Stimulated activated CD8-positive, alpha-beta memory T cell treated with anti-CD3 and anti-CD28 coated beads, Interleukin-4, amount 100 ng/mL, for 48 hours (primary cell): ENCODE measurements around the gene BRD7.
A peak's percentile ranks its signal among the peaks of the same experiment; 100 is the strongest.
"Not testable (repeated sequence)": the region's sequence is repeated elsewhere in the genome, so short reads cannot be mapped to it uniquely, and the experiment has no call there.

Source experiments
- DNase-seq: peaks from one replicate; pipeline ENCODE4 v3.0.0-alpha.2; 2020

BRD7 gene

DNA sequence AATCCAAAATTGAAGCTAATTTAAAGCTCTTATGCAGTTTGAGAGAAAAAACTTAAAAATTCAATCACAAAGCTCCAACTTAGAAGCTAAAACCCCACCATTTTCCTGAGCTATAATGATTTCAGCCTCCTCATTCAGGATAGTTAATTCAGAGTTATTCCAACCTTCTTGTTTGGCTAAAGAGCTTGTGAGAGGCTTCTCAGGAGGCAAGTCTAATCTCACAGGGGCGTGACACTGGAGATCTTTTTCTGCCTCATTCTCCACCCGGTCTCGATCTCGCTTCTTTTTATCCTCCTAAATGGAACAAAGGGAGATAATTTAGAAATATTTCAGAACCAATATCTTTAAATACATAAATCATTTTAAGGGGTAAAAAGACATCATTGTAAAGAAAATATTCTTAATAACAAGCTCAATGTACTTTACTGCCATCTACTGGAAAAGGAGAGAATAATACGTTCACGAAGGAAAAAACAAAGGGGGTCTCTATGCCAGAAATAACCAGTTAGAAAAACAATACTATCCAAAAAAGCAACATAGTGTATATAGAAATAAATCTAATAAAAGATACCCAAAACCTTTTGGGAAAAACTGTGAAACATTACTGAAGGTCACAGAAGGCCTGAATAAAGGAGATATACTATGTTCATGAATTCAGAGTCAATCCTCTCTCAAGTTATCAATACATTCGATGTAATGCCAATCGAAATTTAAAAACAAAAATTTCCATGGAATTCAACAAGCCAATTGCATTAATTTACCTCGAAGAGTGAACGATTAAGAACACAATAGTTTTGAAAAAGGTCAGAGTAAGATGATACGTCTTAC is 13.9 kb downstream of the BRD7 start:
- no peak for DNase-seq

DNA sequence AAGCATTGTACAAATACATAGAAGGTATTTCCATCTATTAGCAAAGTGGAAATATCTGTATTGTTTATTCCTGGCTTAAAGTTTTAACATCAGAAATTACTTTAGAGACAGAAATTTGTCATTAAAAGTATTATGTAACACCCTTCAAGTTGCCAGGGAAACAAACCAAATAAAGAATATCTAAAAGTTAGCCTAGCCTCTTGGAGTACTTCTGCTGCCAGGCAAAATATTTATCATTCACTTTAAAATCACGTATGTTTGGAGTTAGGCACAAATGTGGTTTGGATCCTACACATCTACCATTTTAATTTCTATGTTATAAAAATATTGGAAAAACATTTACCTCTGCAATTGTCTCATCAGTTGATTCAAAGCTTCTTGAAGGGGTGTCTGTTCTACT is 14.7 kb downstream of the BRD7 start:
- DNase-seq: no peak

DNA sequence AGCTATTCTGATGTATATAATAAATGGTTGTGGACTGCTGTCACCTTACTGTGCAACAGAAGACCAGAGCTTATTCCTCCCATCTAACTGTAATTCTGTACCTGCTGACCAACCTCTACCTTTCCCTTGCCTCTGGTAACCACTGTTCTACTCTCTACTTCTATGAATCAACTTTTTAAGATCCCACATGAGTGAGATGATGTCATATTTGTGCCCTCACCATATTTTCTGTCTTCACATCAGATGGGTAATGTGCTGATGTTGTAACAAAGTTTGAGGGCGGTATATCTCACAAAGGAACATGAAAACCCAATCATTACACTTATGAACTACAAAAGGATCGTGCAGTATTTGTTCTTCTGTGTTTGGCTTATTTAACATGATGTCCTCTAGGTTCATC is 16.8 kb downstream of the BRD7 start:
- no peak for DNase-seq

DNA sequence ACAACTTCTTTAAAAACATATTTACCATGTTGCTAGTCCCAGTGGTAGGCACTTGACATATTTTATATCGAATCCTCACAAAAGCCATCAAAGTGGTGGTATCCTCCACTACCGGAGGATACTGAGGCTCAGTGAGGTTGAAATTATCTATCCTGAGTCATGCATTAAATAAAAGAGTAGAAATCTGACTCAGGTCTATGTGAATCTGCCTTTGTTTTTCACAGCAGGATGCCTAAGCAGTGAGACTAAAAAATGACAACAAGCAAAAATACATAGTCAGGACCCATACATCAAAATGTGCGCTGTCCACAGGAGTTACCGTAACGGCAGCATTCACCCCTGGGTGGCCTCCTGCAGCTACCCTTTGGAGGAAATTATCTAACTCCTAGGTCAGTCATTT is 17.7 kb downstream of the BRD7 start:
- no peak for DNase-seq

DNA sequence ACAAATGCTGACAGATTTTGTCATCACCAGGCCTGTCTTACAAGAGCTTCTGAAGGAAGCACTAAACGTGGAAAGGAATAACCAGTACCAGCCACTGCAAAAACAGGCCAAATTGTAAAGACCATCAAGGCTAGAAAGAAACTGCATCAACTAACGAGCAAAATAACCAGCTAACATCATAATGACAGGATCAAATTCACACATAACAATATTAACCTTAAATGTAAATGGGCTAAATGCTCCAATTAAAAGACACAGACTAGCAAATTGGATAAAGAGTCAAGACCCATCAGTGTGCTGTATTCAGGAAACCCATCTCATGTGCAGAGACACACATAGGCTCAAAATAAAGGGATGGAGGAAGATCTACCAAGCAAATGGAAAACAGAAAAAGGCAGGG is 23.6 kb downstream of the BRD7 start:
- DNase-seq: not testable (repeated sequence)

DNA sequence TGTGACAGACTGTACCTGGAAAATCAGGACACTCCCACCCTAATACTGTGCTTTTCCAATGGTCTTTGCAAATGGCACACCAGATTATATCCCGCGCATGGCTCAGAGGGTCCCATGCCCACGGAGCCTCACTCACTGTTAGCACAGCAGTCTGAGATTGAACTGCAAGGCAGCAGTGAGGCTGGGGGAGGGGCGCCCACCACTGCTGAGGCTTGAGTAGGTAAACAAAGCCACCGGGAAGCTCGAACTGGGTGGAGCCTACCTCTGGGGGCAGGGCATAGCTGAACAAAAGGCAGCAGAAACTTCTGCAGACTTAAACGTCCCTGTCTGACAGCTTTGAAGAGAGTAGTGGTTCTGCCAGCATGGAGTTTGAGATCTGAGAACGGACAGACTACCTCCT is 25.2 kb downstream of the BRD7 start:
- not testable (repeated sequence) for DNase-seq

DNA sequence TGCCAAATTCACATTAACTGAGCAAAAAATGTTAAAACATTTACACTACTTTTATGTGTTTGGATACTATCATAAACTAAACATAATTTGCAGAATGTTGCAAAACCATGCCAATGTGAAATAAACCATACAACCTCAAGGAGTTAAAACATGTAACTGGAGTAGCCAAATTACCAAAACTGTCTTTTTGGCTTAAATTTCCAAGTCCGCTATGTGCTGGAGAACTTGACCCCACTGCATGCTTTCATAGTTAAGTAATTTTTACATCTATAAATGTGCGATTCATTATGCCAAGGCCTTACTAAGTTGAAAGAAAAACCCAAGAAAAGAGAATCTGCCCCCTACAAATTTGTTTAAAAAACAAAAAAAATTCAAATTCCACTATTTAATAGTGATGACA is 28.2 kb downstream of the BRD7 start:
- DNase-seq: no peak

DNA sequence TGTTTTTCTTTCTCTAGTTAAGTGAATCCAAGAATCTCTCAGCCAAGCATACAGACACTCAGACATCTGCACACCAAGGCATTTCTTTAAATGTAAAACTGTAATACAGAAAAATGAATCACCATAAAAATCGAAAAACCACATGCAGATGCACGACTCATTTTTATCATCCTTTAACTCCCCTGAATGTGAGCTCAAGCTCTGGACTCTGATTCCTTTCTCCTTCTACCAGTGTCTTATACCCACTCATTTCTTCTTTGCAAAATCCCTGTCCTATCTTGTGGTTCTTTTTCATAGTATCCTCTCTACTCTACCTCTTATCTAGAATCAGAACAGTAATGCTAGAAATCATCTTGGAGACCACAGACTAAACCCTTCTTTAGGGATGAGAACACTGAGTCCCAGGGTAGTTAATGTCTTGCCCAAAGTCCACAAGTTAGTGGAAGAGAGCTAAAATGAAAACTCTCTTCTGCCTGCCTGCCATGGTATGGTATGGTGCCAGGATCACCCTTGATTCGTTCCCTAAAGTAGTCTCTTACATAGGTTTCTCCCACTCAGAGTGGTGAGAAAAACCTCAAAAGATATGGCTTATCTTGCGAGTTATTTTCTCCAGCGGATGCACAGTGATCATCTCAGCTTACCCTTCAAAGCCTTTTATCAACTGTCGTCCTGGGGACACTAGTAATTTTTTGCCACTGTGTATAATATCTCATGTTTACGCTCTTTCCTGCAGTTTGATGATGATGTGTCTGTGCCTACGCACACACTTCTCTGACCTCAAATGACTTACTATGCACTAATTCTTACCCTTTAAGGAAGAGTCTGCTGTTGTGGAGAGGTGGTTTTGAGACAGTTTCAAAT is 30.2 kb downstream of the BRD7 start:
- DNase-seq: no peak

DNA sequence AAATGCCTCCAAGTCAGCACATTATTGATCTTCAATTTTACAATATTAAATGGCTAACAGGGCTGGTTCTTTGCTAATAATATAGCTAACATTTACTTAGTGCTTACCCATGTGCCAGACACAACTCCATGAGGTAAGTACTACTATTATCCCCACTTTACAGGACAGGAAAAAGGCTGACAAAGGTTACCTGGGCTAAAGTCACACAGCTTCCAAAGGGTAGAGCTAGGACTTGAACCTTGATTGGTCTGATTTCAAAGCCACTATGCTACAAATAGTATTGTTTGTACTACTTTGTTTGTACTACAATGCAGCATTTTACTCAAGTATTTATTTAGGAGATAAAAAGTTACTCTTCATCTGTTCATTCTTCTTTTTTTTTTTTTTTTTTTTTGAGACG is 31.9 kb downstream of the BRD7 start:
- DNase-seq: no peak

DNA sequence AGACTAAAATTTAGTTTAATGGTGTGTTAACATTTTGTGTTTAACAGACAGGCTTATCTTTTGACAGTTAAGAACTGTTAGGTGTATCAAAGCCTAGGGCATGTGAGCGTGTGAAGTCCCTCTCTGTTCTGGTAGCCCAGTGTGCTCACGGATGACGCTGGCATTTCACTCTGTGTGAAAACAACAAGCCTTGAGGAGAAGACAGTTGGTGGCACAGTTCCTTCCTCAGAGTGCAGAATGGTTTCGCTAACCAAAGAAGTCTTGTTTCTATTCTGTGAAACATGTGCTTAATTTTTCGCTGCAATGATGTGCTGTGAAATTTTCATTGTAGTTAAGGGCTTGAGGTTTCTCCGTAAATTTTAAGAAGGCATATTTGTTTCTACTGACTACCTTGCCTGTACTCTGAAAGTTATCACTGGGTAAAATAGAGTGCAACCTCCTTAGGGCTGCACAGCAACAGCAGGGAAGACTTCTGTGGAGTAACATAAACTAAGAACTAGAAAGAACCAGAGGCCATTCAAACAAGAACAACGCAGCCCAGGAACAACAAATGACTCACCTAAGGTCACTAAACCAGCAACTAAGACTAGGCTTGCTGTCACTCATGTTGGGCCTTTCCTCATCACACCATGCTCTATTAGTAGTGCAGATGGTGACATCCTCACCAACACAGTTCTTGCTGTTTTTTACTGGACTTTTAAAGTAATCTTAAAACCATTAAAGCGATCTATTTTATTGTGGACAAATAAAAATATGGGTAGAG is 33.4 kb downstream of the BRD7 start:
- no peak for DNase-seq

DNA sequence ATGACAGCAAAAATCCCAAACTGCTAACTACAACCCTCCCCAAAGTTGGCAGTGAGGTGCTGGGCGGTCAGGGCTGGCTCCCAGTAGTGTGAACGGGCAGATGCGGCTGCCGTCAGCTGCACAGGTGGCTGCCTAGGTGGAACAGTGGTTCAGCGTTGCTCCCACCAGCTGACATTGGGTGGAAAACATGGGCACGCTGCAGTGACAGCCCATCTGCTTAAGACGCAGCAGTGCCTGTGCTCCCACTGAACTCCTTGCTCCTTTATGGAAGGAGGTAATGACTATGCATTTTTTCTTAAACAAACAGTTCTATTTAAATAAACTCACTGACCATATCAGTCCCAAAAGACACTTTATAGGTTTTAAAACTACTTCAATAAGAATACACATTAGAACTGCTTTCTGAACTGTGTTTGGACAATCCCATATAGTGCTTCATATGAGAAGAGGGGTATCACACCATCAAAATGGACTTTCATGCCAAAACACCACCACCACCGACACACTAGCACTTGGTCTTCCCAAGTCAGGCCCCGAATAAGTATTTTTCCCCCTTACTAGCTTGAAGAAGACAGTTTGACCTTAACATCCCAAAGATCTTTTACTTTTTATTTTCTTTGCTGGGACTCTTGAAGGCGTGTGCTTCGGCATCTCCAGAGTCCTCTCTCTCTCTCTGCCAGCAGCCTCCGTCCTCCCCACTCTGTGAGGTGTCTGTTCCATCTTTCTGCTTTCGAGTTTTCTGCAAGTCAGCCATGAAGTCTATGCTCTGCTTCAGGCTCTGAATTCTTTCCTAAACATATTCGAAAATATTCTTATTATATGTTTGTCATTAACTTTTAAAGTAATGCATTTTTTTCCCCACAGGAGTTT is 34.4 kb downstream of the BRD7 start:
- no peak for DNase-seq

DNA sequence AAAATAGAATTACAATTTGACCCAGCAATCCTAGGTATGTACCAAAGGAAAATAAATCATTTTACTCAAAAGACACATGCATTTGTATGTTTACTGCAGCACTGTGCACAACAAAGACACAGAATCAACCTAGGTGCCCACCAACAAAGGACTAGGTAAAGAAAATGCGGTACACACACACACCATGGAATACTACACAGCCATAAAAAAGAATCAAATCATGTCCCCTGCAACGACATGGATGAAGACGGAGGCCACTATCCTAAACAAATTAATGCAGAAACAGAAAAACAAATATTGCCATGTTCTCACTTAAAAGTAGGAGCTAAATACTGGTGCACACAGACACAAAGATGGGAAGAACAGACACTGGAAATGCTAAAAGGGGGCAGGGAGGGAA is 36.2 kb downstream of the BRD7 start:
- no peak for DNase-seq

DNA sequence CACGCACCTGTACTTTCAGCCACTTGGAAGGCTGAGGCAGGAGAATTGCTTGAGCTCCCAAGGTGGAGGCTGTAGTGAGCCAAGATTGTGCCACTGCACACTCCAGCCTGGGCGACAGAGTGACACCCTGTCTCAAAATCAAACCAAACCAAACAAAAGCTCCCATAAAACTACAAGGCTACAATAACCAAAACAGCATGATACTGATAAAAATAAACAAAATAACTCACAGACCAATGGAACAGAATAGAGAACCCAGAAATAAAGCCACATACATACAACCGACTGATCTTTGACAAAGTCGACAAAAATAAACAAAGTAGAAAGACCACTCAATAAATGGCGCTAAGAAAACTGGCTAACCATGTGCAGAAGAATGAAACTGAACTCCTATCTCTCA is 37.2 kb downstream of the BRD7 start:
- no peak for DNase-seq

DNA sequence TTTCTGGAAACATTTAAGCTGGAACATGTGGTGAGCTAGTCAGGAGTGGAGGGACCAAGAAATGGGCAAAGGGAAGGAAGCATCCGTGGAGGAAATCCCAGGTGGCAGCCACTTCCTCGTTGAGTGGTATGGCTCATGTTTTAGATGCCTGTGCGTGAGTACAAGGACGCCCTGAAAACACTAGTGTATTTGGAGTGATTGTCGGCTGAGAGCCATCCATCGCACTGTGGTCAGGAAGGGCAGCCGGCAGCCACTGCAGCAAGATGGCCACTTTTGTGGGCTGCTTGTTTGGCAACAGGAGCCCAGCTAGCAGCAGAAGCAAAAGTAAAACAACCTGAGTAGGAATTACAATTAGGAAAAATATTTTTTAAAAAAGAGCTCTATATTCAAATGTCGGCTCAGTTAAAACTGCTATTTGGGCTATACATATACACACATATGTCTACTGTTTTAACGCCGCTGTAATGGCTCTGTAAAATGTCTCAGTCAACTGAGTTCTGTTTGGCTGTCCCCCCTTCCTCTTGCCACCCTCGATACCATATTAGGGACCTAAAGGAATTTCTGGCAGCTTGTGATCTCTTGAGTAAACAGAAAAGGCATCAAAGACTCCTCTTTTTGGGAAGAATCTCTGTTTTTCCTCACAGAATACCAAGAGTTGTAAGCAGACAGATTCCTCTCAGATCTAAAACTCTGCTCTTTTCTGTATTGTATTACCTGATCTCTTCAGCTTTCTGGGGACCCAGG is 39.2 kb downstream of the BRD7 start:
- DNase-seq: no peak

DNA sequence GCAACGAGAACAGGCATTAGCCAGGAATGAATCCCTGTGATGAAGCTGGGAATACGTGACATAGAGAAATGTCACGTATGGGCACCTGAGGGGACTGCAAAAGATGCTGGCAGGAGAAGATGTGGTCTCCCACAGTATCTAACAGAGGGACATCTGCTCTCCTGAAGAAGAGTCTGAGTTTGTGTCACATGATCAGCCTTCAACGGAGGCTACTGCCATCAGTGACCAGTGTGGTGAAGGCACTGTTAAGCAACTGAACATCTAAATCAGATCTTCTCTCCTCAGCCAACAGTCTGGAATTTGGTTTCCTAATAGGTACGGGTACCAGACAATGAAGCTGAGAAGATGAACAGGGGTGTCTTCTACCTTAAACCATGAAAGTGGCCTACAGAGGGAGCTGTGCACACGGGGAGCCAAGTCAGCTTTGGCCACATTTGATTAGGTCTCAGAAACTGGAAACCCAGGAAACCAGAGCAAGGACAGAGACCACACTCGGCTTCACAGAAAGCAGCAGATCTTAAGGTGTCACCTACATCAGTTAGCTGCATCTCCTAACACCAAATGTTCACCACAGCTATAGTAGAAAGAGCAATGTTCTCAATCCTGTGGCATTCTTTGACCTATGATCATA is 41.8 kb downstream of the BRD7 start:
- DNase-seq: peak; percentile 73

DNA sequence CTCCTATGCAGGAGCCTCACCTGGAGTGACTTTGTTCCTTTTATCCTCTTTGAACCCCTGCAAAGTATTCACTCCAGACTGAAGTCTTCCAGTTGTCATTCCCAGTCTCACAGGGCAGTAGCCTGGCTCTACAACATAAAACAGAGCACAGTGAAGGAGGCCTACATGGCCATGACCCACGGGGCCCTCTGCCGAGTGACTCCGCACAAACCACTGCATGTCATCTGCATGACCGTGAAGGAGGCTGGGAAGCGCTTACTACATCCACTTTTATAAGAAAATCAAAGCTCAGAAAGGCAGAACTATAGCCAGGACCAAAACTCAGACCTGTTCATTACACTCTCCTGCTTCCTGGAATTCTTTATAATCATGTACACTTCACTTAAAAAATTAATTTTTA is 42.5 kb downstream of the BRD7 start:
- no peak for DNase-seq

DNA sequence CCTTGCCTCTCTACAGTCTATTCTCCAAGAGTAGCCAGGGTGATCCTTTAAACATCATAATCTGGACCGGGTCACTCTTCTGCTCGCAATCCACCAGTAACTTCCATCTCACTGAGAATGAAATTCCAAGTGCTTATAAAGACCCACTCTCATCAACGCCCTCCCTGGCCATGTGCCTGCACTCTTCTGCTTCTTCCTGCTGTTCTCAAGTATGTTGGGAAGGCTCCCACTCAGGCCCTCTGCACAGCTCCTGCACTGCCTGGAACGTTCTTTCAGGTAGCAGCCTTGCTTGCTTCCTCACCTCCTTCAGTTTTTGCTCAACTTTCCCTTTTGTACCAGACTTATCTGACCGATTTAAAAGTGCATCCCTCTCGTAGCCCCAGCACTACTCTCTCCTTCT is 44.4 kb downstream of the BRD7 start:
- DNase-seq: no peak

DNA sequence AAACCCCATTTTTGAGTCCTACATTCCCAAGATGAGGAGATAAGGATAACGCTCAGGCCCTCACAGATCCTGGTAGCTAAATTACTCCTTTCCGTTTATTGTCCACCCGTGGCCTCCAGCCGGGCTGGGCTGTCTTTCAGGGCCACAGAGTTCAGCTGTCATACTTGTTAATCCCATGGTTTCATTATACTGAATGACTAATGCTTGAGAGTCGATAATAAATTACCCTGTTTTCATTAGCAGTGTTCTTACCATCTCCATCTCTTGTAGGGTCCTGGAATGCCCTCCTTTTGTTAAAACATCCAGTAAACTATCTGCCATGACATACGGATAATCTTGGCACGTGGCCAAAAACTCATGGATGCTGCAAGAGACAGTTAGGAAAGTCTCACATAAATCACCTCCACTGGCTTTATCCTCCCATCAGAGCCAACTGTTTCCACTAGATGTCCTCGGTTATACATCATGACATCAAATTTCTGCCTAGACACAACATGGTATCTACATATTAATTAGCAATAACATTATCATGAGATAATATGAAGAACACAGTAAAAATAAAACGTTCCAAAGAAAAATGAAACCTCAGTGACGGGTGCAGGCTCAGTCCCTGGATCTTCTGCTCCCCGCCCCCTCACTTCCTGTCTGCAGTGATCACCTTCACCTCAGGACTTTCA is 45.3 kb downstream of the BRD7 start:
- DNase-seq: no peak

DNA sequence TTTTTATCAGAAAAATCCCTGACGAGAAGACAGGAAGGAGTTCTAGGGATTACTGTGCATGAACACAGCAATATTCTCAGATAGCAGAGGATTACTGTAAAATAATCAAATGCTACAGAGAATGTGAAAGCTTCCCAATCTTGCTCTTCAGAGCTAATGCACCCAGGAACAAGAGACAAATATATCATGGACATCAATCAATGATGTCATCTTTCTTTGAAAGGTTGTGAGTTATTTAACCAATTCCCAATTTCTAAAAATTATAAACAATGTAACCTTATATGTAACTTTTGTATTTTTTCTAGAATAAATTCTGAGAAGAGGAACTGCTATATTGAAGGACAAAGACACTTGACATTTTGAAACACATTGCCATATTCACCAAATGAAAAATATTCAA is 46.5 kb downstream of the BRD7 start:
- no peak for DNase-seq

DNA sequence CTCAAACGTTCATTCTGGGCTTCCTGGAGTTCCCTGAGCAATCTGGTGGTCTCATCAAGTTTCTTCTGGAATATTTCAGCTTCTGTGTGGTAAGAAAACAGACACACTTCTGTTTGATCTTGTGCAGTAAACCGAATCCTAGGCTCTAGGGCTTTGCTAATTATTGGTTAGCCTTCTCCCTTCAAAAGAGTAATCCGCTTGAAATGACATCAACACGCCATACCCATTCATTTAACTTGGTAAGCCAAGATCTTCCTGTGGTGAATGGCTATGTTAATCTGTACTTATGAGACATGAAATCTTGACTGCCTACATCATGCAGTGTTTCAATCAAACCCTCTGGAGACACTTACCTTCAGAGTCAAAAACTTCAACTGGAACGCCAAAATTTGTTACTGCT is 48.5 kb downstream of the BRD7 start:
- DNase-seq: no peak
